Measurements from ENCODE around the gene SPATA25.

SPATA25 gene

DNA sequence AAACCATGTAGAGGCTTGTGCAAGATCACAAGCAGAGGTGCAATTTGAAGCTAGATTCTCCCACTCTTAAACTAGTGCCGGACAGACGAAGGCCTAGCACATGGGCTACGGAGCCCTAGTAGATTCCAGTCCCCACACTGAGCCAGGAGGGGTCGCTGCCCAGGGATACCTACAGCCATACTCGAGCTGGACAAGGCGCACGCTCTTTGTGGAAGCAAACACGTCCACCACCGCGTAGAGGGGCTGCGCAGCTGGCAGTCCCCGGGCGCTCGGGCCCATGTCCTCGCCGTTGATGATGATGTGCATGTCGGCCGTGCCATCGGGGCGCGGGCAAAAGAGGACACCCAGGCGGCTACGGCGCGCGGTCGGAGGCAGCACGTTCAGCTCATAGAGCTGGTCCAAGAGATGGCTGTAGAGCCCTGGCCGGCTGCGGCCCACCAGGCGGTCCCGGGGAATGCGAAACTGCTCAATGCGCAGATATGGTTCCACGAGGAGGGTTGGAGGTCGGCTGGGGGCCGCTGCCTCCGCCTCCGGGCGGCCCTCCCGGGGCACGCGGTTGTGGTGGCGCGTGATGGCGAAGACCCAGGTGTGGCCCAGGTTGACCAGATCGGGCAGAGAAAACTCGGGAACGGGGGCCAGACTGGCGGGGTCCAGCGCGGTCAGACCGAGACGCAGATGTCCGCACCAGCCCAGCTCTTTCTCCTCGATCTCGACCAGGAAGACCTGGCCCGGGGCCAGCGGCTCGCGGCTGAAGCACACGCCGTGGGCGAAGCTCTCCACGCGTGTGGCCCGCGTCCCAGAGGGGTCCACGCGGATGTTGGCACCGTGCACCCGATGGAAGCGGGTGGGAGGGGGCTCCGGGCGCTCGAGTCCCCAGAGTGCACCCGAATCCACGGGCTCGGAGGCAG lies 2.9 kb upstream of the SPATA25 start:
- peak; percentile 59 for DNase-seq (ENCODE audit: low spot score)
- TF ChIP-seq, protein P1, sequence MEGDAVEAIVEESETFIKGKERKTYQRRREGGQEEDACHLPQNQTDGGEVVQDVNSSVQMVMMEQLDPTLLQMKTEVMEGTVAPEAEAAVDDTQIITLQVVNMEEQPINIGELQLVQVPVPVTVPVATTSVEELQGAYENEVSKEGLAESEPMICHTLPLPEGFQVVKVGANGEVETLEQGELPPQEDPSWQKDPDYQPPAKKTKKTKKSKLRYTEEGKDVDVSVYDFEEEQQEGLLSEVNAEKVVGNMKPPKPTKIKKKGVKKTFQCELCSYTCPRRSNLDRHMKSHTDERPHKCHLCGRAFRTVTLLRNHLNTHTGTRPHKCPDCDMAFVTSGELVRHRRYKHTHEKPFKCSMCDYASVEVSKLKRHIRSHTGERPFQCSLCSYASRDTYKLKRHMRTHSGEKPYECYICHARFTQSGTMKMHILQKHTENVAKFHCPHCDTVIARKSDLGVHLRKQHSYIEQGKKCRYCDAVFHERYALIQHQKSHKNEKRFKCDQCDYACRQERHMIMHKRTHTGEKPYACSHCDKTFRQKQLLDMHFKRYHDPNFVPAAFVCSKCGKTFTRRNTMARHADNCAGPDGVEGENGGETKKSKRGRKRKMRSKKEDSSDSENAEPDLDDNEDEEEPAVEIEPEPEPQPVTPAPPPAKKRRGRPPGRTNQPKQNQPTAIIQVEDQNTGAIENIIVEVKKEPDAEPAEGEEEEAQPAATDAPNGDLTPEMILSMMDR (conservative IDR thresholded peaks at IDR 0.05; ENCODE audit: low read depth) = peak; percentile 86
- ChIA-PET CTCF (interaction anchor here (0.5 to 1.5 kb wide), 9 partner anchors 9 to 91 kb away, joined by 3 to 5 read pairs (median 3); no protein-coding TSS in a partner anchor), POLR2A (ENCODE audit: low non-redundant PET) (interaction anchor here (1.6 kb wide), 1 partner anchor 9 kb away, joined by 6 read pairs; the partner anchor contains the start of gene ZSWIM1)
- H3K27ac ChIP-seq = peak overlapping the region; percentile 68

DNA sequence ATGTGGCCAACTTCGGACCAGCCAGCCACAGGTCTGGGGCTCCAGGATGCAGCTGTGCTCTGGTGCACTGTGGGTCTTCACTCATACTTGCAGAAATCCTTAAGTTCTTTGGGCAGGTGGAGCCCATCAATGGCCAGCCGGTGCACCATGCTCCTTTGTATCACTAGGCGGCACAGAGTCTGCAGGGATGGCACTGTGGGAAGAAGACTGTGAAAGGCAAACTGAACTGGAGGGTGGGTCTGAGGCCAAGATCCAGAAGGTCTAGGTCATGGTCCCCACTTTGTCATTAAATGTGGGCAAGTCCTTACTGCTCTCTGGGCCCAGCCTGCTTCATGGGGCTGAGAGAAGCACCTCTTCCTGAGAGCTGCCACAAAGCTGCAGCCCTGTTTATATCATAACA lies 1.3 kb upstream of the SPATA25 start:
- CTCF ChIA-PET = interaction anchor here (0.7 kb wide), 1 partner anchor 17 kb away, joined by 4 read pairs; no protein-coding TSS in a partner anchor

DNA sequence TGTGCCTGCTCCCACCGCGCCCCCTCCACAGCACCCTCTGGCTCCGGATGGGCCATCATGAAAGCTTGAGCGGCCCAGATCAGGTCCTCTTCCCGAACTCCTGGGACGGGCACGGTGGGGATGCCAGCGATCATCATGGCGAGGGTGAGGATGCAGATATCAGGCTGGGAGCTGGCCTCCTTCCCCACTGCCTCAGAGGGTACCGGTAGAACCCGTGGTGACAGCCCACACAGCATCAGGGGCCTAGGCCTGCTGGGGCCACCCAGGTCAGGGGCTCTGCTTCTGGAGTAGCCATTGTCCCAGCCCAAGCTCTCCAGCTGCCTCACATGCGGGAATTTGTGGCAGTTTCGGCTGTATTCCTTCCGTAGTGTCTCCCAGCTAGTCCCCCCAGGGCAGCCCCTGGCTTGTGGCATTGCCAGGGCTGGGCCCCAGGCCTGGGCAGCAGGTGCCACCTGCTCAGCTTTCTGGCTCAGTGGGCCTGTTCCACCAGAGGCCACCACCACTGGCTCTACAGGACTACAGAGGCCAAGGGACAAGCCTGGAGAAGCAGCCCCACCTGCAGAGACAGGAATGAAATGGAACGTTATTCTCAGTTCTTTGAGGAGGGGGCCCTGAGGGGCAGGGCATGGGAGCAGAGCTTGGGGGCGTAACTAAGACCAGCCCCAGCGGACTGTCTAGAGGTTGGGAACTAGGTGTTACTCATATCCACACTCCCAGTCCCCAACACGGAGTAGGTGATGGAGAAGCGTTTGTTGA lies 654 bp downstream of the SPATA25 start:
- ChIA-PET CTCF (interaction anchor here (0.7 to 1.1 kb wide), 2 partner anchors 23 to 30 kb away, joined by 3 read pairs; no protein-coding TSS in a partner anchor), POLR2A (ENCODE audit: low non-redundant PET) (no interaction called here)
- TF ChIP-seq, protein P1 (conservative IDR thresholded peaks at IDR 0.05; ENCODE audit: low read depth) = no peak
- DNase-seq (ENCODE audit: low spot score) = no peak
- H3K27ac ChIP-seq = peak overlapping the region; percentile 8; the same call in 1 of the 2 replicates

More for the DNA sequence above, 1.3 kb upstream of the SPATA25 start:
- H3K27ac ChIP-seq = peak overlapping the region; percentile 18
- no peak for DNase-seq (ENCODE audit: low spot score)
- POLR2A ChIA-PET (ENCODE audit: low non-redundant PET) = no interaction called here
- TF ChIP-seq, protein P1 (conservative IDR thresholded peaks at IDR 0.05; ENCODE audit: low read depth) = no peak

DNA sequence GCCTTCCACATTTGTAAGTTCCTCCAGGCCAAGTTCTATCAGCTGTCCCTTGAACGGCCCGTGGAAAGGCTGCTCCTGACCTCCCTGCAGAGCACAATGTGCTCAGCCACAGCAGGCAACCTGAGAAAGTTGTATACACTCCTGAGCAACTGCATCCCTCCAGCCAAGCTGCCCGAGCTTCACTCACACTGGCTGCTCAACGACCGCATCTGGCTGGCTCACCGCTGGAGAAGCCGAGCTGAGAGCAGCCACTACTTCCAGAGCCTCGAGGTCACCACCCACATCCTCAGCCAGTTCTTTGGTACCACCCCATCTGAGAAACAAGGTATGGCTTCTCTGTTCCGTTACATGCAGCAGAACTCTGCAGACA lies 4.3 kb downstream of the SPATA25 start:
- TF ChIP-seq, protein P1 (conservative IDR thresholded peaks at IDR 0.05; ENCODE audit: low read depth) = no peak

DNA sequence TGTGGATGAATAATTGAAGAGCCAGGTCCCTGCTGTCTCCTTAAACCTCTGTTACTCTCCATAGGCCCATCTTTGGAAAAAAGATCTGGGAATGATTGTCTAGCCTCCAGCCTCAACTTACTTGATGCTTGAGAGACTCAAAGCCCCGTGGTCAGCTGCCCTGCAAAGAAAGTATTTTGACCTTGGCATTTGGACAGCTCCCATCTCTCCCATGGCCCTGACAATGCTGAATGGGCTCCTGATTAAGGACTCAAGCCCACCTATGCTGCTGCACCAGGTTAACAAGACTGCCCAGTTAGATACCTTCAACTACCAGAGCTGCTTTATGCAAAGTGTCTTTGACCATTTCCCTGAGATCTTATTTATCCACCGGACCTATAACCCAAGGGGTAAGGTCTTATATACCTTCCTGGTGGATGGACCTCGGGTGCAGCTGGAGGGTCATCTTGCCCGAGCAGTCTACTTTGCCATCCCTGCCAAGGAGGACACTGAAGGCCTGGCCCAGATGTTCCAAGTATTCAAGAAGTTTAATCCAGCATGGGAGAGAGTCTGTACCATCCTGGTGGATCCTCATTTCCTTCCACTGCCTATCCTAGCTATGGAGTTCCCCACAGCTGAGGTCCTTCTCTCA lies 4.8 kb downstream of the SPATA25 start:
- TF ChIP-seq, protein P1 (conservative IDR thresholded peaks at IDR 0.05; ENCODE audit: low read depth) = no peak
- H3K27ac ChIP-seq = peak overlapping the region; percentile 25
- POLR2A ChIA-PET (ENCODE audit: low non-redundant PET) = no interaction called here
- CTCF ChIA-PET = interaction anchor here (0.6 to 1.3 kb wide), 3 partner anchors 87 to 947 kb away, joined by 3 read pairs; no protein-coding TSS in a partner anchor
- no peak for DNase-seq (ENCODE audit: low spot score)

More for the DNA sequence above, 4.3 kb downstream of the SPATA25 start:
- POLR2A ChIA-PET (ENCODE audit: low non-redundant PET) = no interaction called here
- no peak for DNase-seq (ENCODE audit: low spot score)
- CTCF ChIA-PET = interaction anchor here (0.6 to 0.7 kb wide), 2 partner anchors 721 to 948 kb away, joined by 3 read pairs; no protein-coding TSS in a partner anchor
- H3K27ac ChIP-seq = peak overlapping the region; percentile 25

Measured in RWPE1 (cell line).